Uterus (tissue), 4 donors: Measurements from ENCODE around the gene STK32C. TPM values are rescaled to one million over a fixed set of nuclear protein-coding genes. Genes with fewer than 3 reads are reported as not detected.

Experiments
- DNase-seq, 2 donors: peaks; one replicate each; pipeline ENCODE4 v3.0.0-alpha.2; 2019 to 2020
- H3K27ac ChIP-seq, 2 donors: fragments of 200-600 bp; sonication (generic); 1 replicate in 1 of 2; 2 replicates in 1 of 2; pipeline ENCODE4 v1.5.1; 2016 to 2018
- H3K27me3 ChIP-seq, 2 donors: fragments of 200-600 bp; sonication (generic); one replicate each; pipeline ENCODE4 v1.5.1; 2018 to 2019; ENCODE audit warnings: control low read depth in 1 of 2
- H3K36me3 ChIP-seq, 2 donors: fragments of 200-600 bp; sonication (generic); one replicate each; pipeline ENCODE4 v1.5.1; 2019; ENCODE audit warnings: control low read depth in 1 of 2
- H3K4me1 ChIP-seq, 2 donors: fragments of 200-600 bp; sonication (generic); one replicate each; pipeline ENCODE4 v1.5.1; 2018 to 2019; ENCODE audit warnings: control low read depth in 1 of 2
- H3K4me3 ChIP-seq, 2 donors: fragments of 200-600 bp; sonication (generic); 1 replicate in 1 of 2; 2 replicates in 1 of 2; pipeline ENCODE4 v1.5.1; 2018 to 2019; ENCODE audit warnings: mild to moderate bottlenecking in 1 of 2
- H3K9me3 ChIP-seq, 2 donors: fragments of 200-600 bp; sonication (generic); one replicate each; pipeline ENCODE4 v1.5.1; 2019; ENCODE audit warnings: control low read depth in 1 of 2
- POLR2A ChIP-seq, 2 donors: fragments of 450-650 bp; IDR thresholded peaks; one replicate each; pipeline ENCODE4 v1.6.1; 2016; ENCODE audit warnings: antibody characterized with exemption in 2 of 2, mild to moderate bottlenecking in 1 of 2, moderate library complexity in 1 of 2
- intact Hi-C: fragments of 100-400 bp; cut with DNase I; formaldehyde crosslinking; loops from one replicate; pipeline ENCODE4 v1.15.1; 2023; ENCODE audit warnings: low total_unique reads
- total RNA-seq, 4 donors: library from RNA; depleted of rRNA in 3 of 4; stranded (reverse); fragments of >200 nt in 3 of 4; gene quantifications; one replicate each; pipeline versions ENCODE4 v1.1.0 to v1.2.4, GENCODE V29; 2014 to 2023
- TF ChIP-seq, protein P1 (sequence below), 4 experiments: fragments of 200-600 bp in 2 of 4; fragments of 450-650 bp in 2 of 4; sonication (generic) in 2 of 4; IDR thresholded peaks; one replicate each; pipeline ENCODE4 v1.5.1; 2016 to 2019; ENCODE audit warnings: antibody characterized with exemption in 4 of 4, mild to moderate bottlenecking in 2 of 4, moderate library complexity in 1 of 4
- donor health status: DM: yes; HTN: yes; CAD: no.

The STK32C gene
- total RNA-seq, 4 donors from 2014 or later, result 0.51 to 17.2 (median 3.2) TPM

DNA sequence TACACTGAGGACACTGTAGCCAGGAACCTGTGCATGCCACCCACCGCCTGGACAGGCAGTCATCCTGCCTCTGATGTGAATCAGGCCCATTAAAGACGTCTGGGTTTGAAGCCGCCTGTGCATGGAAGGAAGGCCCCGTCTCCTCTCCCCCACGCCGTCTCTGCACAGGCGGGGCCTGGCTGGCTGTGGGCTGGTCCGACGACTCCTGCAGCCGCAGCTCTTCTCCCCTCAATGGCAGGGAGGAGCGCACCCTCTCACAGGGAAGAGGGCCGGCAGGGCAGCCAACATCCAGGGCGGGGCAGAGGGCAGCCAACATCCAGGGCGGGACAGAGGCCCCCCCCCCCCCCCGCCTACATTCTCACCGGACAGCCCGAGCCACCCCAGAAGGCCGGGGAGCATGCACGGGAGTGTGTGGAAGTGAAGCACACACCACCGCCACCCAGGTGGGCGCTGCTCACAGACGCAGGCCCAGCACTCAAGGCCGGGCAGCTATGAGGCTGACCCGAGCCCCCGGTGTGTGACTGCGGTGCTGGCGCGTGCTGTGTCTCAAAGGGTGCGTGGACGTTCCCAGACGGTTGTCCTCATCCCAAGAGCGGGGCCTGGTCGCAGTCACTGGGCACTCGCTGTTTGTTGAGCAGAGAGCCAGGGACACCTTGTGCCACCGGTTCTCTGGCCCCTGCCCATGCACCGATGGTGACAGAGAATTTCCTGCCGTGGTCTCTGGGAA lies 101.9 kb downstream of the STK32C start:
- Histone ChIP-seq H3K27ac (no peak overlapping the region), H3K4me3 (no peak overlapping the region), H3K27me3 (no peaks in the 10 kb centered on the region), H3K9me3 (no peaks in the 10 kb centered on the region), H3K36me3 (no peaks in the 10 kb centered on the region), H3K4me1 (no peaks in the 10 kb centered on the region)
- no peak for DNase-seq
- intact Hi-C loops, result no loop called here
- TF ChIP-seq POLR2A (IDR thresholded peaks at IDR 0.05), result no peak
- TF ChIP-seq, protein P1, sequence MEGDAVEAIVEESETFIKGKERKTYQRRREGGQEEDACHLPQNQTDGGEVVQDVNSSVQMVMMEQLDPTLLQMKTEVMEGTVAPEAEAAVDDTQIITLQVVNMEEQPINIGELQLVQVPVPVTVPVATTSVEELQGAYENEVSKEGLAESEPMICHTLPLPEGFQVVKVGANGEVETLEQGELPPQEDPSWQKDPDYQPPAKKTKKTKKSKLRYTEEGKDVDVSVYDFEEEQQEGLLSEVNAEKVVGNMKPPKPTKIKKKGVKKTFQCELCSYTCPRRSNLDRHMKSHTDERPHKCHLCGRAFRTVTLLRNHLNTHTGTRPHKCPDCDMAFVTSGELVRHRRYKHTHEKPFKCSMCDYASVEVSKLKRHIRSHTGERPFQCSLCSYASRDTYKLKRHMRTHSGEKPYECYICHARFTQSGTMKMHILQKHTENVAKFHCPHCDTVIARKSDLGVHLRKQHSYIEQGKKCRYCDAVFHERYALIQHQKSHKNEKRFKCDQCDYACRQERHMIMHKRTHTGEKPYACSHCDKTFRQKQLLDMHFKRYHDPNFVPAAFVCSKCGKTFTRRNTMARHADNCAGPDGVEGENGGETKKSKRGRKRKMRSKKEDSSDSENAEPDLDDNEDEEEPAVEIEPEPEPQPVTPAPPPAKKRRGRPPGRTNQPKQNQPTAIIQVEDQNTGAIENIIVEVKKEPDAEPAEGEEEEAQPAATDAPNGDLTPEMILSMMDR (IDR thresholded peaks at IDR 0.05), result no peak

DNA sequence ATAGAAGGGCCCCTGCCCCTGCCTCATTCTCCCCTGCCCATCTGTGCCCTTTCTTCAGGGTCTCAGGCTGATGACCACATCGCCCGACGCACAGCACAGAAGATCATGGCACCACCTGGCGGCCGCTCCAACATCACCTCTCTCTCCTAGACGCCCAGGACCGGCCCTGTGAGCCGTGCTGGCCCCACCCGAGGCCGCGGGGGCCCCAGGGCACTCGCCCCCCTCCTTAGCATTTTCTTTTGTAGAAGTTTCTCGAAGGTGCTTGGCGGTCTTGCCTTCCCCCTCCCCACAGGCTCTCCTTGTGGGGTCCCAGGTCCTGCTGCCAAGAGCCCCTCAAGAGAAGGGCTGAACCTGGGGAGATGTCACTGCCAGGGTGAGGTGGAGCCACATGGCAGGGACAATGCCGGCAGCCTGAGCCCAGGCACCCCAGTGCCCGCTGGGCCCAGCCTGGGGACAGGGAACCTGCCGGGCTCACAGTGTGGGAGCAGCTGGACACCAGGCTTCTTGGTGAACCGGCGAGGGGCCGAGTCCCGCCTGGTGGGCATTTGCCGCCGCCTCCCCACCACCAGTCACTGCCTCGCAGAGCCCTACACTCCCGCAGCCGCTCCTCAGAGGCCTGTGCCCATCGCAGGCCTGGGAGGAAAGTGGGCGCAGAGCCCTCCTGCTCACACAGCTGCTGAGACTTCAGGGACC lies 102.8 kb downstream of the STK32C start:
- H3K9me3 ChIP-seq, result no peaks in the 10 kb centered on the region
- TF ChIP-seq POLR2A (IDR thresholded peaks at IDR 0.05), result no peak
- TF ChIP-seq, protein P1 (IDR thresholded peaks at IDR 0.05), result no peak
- intact Hi-C loops, result no loop called here
- no peak overlapping the region for H3K4me3 ChIP-seq
- H3K27me3 ChIP-seq, result no peaks in the 10 kb centered on the region
- H3K36me3 ChIP-seq, result no peaks in the 10 kb centered on the region
- DNase-seq, result no peak
- H3K27ac ChIP-seq, result no peak overlapping the region
- H3K4me1 ChIP-seq, result no peaks in the 10 kb centered on the region

- H3K27me3 ChIP-seq, result no peaks in the 10 kb centered on the region
- no peaks in the 10 kb centered on the region for H3K9me3 ChIP-seq
- H3K27ac ChIP-seq, result no peak overlapping the region
- H3K4me3 ChIP-seq, result no peak overlapping the region
- H3K4me1 ChIP-seq, result no peaks in the 10 kb centered on the region
- H3K36me3 ChIP-seq, result no peaks in the 10 kb centered on the region
- no peak for DNase-seq
- intact Hi-C loops, result no loop called here
- TF ChIP-seq POLR2A (IDR thresholded peaks at IDR 0.05), result no peak
- TF ChIP-seq, protein P1 (IDR thresholded peaks at IDR 0.05), result no peak
Measured at GRCh38 chr10:132204078-132204780, 103.5 kb downstream of the STK32C start.

DNA sequence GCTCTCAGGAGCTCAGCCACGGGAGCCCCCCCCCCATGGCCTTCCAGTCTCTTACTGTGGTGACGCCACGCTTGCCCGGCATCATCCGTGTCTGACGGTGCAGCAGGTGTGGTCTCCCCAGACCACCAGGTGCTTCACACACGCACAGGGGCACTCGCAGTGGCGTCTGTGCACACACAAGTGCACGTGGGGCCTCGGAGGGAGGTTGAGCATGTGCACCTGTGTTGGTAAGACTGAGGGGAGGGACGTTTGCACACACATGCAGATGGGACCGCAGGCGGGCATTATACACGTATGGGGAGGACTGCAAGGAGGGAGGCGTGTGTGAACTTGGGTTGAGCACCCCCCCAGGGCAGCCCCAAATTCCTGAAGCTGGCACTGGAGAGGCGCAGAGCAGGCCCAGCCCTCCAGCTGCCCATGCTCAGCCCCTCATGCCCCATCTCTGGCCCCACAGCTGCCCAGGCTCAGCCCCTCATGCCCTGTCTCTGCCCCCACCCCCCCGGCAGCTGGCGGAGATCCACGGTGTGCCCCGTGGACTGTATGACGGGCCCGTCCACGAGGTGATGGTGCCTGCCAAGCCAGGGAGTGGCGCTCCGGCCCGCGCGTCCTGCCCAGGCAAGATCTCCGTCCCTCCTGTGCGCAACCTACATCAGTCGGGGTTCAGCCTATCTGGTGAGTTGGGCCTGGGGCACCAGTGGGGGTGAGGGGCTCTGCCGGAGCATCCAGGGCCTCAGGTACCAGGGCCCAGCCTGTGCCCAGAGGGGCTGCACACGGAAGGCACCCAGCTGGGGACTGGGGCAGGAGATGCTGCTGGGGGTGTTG lies 104.3 kb downstream of the STK32C start:
- intact Hi-C loops, result no loop called here
- no peaks in the 10 kb centered on the region for H3K36me3 ChIP-seq
- no peaks in the 10 kb centered on the region for H3K4me1 ChIP-seq
- H3K9me3 ChIP-seq, result no peaks in the 10 kb centered on the region
- no peak overlapping the region for H3K4me3 ChIP-seq
- H3K27ac ChIP-seq, result no peak overlapping the region
- TF ChIP-seq POLR2A (IDR thresholded peaks at IDR 0.05), result no peak
- TF ChIP-seq, protein P1 (IDR thresholded peaks at IDR 0.05), result no peak
- no peaks in the 10 kb centered on the region for H3K27me3 ChIP-seq
- DNase-seq, result no peak
